ENCODE data around the gene FBRSL1. TPM values are rescaled to one million over a fixed set of nuclear protein-coding genes. Genes with fewer than 3 reads are reported as not detected.
A peak's percentile ranks its signal among the peaks of the same experiment; 100 is the strongest.
"Not testable (repeated sequence)": the region's sequence is repeated elsewhere in the genome, so short reads cannot be mapped to it uniquely, and the experiment has no call there.

The FBRSL1 gene
- total RNA-seq, 1 experiment from 2014 or later = 96.1 TPM

DNA sequence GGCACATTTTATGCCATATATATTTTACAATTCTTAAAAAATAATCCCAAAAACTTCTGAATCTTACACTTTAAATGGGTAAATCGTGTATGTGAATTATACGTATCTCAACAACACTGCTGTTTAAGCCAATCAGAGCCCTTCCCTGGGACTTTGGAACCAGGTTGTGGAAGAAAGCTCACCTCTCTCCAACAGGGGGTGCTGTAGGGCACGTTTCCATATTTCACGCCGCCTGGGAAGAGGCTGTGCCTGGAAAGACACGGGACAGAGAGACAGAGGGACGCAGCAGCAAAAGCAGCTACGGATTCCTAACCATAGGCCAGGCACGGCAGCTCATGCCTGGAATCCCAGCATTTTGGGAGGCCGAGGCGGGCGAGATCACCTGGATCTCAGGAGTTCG lies 29.4 kb upstream of the FBRSL1 start:
- peak in 1 of 2 experiments; percentile 41 for DNase-seq

DNA sequence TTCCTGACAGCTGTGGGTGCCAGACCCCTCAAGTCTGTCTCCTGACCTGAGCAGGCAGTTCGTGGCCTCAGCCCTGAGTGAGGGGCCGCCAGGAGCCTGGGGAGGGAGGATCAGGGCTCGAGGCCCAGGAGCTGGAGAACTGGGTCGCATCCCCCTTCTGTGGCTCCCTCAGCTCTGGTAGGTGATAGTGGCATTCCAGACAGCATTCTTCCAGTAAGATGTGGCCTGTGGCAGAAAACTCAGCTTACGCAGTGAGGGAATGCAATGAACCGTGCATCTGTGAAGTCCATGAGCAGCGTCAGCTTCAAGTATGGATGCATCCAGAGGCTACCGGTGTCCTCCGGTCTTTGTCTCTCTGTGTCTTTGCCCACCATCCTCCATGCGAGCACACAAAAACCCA lies 28.4 kb upstream of the FBRSL1 start:
- no peaks in the 10 kb centered on the region for H3K9me3 Mint-ChIP-seq (ENCODE audit: unreplicated experiment)
- intact Hi-C loops (cut with micrococcal nuclease; ENCODE audit: unreplicated experiment) = no loop called here
- H3K27me3 ChIP-seq (replicated peaks; ENCODE audit: control insufficient read depth, insufficient read depth, low read length) = no peaks in the 10 kb centered on the region
- CTCF ChIA-PET = no interaction called here
- H3K4me3 Mint-ChIP-seq (ENCODE audit: unreplicated experiment) = no peak overlapping the region
- TF ChIP-seq, protein P1, sequence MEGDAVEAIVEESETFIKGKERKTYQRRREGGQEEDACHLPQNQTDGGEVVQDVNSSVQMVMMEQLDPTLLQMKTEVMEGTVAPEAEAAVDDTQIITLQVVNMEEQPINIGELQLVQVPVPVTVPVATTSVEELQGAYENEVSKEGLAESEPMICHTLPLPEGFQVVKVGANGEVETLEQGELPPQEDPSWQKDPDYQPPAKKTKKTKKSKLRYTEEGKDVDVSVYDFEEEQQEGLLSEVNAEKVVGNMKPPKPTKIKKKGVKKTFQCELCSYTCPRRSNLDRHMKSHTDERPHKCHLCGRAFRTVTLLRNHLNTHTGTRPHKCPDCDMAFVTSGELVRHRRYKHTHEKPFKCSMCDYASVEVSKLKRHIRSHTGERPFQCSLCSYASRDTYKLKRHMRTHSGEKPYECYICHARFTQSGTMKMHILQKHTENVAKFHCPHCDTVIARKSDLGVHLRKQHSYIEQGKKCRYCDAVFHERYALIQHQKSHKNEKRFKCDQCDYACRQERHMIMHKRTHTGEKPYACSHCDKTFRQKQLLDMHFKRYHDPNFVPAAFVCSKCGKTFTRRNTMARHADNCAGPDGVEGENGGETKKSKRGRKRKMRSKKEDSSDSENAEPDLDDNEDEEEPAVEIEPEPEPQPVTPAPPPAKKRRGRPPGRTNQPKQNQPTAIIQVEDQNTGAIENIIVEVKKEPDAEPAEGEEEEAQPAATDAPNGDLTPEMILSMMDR (IDR thresholded peaks at IDR 0.05; ENCODE audit: insufficient read depth in 1 of 2, low read depth in 1 of 2, low read length in 1 of 2, severe bottlenecking in 1 of 2, unreplicated experiment in 1 of 2) = no peak
- peaks cover 7% of the 10 kb centered on the region for H3K4me1 Mint-ChIP-seq (ENCODE audit: low read depth, unreplicated experiment)
- H3K27ac Mint-ChIP-seq (ENCODE audit: unreplicated experiment) = no peak overlapping the region
- no peaks in the 10 kb centered on the region for H3K4me1 ChIP-seq
- H3K9me3 ChIP-seq = no peaks in the 10 kb centered on the region
- H3K36me3 ChIP-seq (ENCODE audit: control insufficient read depth, insufficient read depth, low read length) = no peaks in the 10 kb centered on the region
- H3K27me3 Mint-ChIP-seq (ENCODE audit: insufficient read depth, unreplicated experiment) = no peaks in the 10 kb centered on the region
- no TSS peak for BruUV-seq (replicated peaks)
- DNase-seq = no peak
- H3K4me3 ChIP-seq (ENCODE audit: low read depth, low read length) = no peak overlapping the region
- H3K36me3 Mint-ChIP-seq (ENCODE audit: insufficient read depth, unreplicated experiment) = no peaks in the 10 kb centered on the region
- POLR2A ChIA-PET = no interaction called here

More for the DNA sequence above, 29.4 kb upstream of the FBRSL1 start:
- Mint-ChIP-seq H3K36me3 (ENCODE audit: insufficient read depth, unreplicated experiment) (peaks cover 3% of the 10 kb centered on the region), H3K27ac (ENCODE audit: unreplicated experiment) (no peak overlapping the region), H3K9me3 (ENCODE audit: unreplicated experiment) (peaks cover 5% of the 10 kb centered on the region), H3K4me1 (ENCODE audit: low read depth, unreplicated experiment) (no peaks in the 10 kb centered on the region), H3K4me3 (ENCODE audit: unreplicated experiment) (no peak overlapping the region), H3K27me3 (ENCODE audit: insufficient read depth, unreplicated experiment) (no peaks in the 10 kb centered on the region)
- no peaks in the 10 kb centered on the region for H3K9me3 ChIP-seq
- TF ChIP-seq, protein P1 (IDR thresholded peaks at IDR 0.05; ENCODE audit: insufficient read depth in 1 of 2, low read depth in 1 of 2, low read length in 1 of 2, severe bottlenecking in 1 of 2, unreplicated experiment in 1 of 2) = peak; percentile 9 to 20
- no peaks in the 10 kb centered on the region for H3K27me3 ChIP-seq (replicated peaks; ENCODE audit: control insufficient read depth, insufficient read depth, low read length)
- intact Hi-C loops (cut with micrococcal nuclease; ENCODE audit: unreplicated experiment) = no loop called here
- ChIA-PET CTCF (no interaction called here), POLR2A (no interaction called here)
- no peaks in the 10 kb centered on the region for H3K4me1 ChIP-seq
- H3K4me3 ChIP-seq (ENCODE audit: low read depth, low read length) = no peak overlapping the region
- H3K36me3 ChIP-seq (ENCODE audit: control insufficient read depth, insufficient read depth, low read length) = no peaks in the 10 kb centered on the region
- no TSS peak for BruUV-seq (replicated peaks)

DNA sequence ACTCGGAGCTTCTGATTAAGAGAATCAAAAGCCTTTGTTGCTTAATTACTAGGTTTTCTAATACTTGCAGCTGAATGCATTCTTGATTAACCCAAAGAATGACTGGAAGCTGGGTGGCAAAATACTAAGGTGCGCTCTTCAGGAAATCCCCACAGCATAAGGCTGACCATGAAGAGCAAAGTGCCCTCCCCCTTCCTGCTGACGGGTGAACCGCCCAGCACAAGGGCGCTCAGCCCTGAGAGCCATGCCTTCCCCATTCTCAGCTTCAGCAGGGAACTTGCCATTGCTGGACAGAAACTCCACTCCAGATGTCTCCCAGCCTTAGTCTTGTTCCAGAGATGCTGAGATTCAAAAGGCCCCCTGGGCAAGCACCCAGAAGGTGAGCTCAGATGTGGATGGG lies 27.2 kb upstream of the FBRSL1 start:
- CTCF ChIA-PET = no interaction called here
- intact Hi-C loops (cut with micrococcal nuclease; ENCODE audit: unreplicated experiment) = no loop called here
- no peaks in the 10 kb centered on the region for H3K4me1 ChIP-seq
- no peaks in the 10 kb centered on the region for H3K27me3 ChIP-seq (replicated peaks; ENCODE audit: control insufficient read depth, insufficient read depth, low read length)
- Mint-ChIP-seq H3K27me3 (ENCODE audit: insufficient read depth, unreplicated experiment) (no peaks in the 10 kb centered on the region), H3K27ac (ENCODE audit: unreplicated experiment) (no peak overlapping the region), H3K9me3 (ENCODE audit: unreplicated experiment) (no peaks in the 10 kb centered on the region), H3K4me3 (ENCODE audit: unreplicated experiment) (no peak overlapping the region), H3K4me1 (ENCODE audit: low read depth, unreplicated experiment) (peaks cover 7% of the 10 kb centered on the region), H3K36me3 (ENCODE audit: insufficient read depth, unreplicated experiment) (no peaks in the 10 kb centered on the region)
- POLR2A ChIA-PET = no interaction called here
- no peak overlapping the region for H3K4me3 ChIP-seq (ENCODE audit: low read depth, low read length)
- no peaks in the 10 kb centered on the region for H3K36me3 ChIP-seq (ENCODE audit: control insufficient read depth, insufficient read depth, low read length)
- DNase-seq = no peak
- TF ChIP-seq, protein P1 (IDR thresholded peaks at IDR 0.05; ENCODE audit: insufficient read depth in 1 of 2, low read depth in 1 of 2, low read length in 1 of 2, severe bottlenecking in 1 of 2, unreplicated experiment in 1 of 2) = no peak
- H3K9me3 ChIP-seq = no peaks in the 10 kb centered on the region
- no TSS peak for BruUV-seq (replicated peaks)

DNA sequence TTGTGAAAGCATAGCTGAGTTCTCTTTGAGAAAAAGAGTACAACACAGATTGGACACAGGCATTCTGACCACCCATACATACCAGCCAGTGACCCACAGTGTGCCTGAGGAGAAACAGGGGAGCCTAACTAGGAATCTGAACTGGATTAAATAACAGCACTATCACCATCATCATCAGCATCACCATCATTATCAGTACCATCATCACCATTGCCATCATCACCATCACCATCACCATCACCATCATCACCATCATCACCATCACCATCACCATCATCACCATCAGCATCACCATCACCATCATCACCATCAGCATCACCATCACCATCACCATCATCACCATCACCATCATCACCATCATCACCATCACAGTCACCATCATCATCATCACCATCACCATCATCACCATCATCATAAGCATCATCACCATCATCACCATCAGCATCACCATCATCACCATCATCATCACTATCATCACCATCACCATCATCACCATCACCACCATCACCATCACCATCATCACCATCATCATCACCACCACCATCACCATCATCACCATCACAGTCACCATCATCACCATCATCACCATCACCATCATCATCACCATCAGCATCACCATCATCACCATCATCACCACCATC lies 26.5 kb upstream of the FBRSL1 start:
- H3K27ac Mint-ChIP-seq (ENCODE audit: unreplicated experiment); H3K4me1 Mint-ChIP-seq (ENCODE audit: low read depth, unreplicated experiment); H3K4me1 ChIP-seq; CTCF ChIA-PET; DNase-seq; H3K9me3 ChIP-seq; H3K27me3 ChIP-seq (replicated peaks; ENCODE audit: control insufficient read depth, insufficient read depth, low read length); POLR2A ChIA-PET; H3K9me3 Mint-ChIP-seq (ENCODE audit: unreplicated experiment); H3K27me3 Mint-ChIP-seq (ENCODE audit: insufficient read depth, unreplicated experiment); H3K36me3 ChIP-seq (ENCODE audit: control insufficient read depth, insufficient read depth, low read length); H3K4me3 Mint-ChIP-seq (ENCODE audit: unreplicated experiment); intact Hi-C loops (cut with micrococcal nuclease; ENCODE audit: unreplicated experiment); BruUV-seq (replicated peaks); H3K4me3 ChIP-seq (ENCODE audit: low read depth, low read length); H3K36me3 Mint-ChIP-seq (ENCODE audit: insufficient read depth, unreplicated experiment): not testable (repeated sequence)

DNA sequence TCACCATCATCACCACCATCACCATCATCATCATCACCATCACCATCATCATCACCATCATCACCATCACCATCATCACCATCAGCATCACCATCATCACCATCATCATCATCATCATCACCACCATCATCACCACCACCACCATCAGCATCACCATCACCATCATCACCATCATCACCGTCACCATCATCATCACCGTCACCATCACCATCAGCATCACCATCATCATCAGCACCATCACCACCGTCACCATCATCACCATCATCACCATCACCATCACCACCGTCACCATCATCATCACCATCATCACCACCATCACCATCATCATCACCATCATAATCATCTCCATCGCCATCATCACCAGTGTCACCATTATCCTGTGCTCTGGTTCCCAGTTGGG lies 25.6 kb upstream of the FBRSL1 start:
- H3K27ac Mint-ChIP-seq (ENCODE audit: unreplicated experiment); H3K9me3 ChIP-seq; H3K4me3 Mint-ChIP-seq (ENCODE audit: unreplicated experiment); CTCF ChIA-PET; POLR2A ChIA-PET; H3K27me3 Mint-ChIP-seq (ENCODE audit: insufficient read depth, unreplicated experiment); intact Hi-C loops (cut with micrococcal nuclease; ENCODE audit: unreplicated experiment); BruUV-seq (replicated peaks); H3K36me3 Mint-ChIP-seq (ENCODE audit: insufficient read depth, unreplicated experiment); H3K4me3 ChIP-seq (ENCODE audit: low read depth, low read length); H3K4me1 Mint-ChIP-seq (ENCODE audit: low read depth, unreplicated experiment); DNase-seq; H3K9me3 Mint-ChIP-seq (ENCODE audit: unreplicated experiment); H3K36me3 ChIP-seq (ENCODE audit: control insufficient read depth, insufficient read depth, low read length); H3K4me1 ChIP-seq; H3K27me3 ChIP-seq (replicated peaks; ENCODE audit: control insufficient read depth, insufficient read depth, low read length): not testable (repeated sequence)

Measured in Caco-2 (cell line).